AG10803 (cell line): ENCODE results near the gene PRKCE.

Experiments used
- DNase-seq: peaks from one replicate; pipeline ENCODE4 v3.0.0; 2010; ENCODE audit warnings: low read depth
- H3K4me3 ChIP-seq: 2 replicates; pipeline ENCODE4 v1.5.1; 2011; ENCODE audit warnings: mild to moderate bottlenecking, low read length, control low read depth
- TF ChIP-seq, protein P1 (sequence below): conservative IDR thresholded peaks from 2 replicates; pipeline ENCODE4 v1.5.1; 2011; ENCODE audit warnings: mild to moderate bottlenecking, low read length, control low read depth, inconsistent platforms

The PRKCE gene

DNA sequence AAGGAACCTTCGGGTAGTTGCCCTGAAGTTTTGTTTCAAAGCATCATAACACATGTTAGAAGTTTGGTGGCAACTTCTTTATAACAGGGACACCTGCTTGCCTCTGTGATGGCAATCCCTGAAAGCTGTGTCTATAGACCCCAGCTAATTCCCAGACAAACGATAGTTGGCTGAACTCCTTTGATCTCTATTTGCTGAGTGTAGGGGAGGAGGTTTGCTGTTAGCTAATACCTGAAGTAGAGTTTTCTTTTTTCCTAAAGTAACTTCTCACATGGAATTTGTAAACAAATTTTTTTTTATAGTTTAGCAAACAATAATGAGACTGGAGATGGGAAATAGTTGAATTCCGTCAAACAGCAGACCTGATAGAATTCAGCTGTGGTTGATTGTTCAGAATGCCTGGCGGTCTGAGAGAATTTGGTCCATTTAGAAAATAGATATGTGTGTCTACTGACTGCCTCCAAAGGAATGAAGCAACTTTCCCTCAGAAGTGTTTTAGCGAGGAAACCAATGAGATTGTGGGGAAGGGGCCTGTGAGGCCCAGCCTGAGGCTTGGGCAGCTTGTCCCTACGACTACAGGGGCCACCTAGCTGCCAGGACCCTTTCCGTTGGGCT, 522.3 kb downstream of the PRKCE start:
- no peak for DNase-seq
- TF ChIP-seq, protein P1, sequence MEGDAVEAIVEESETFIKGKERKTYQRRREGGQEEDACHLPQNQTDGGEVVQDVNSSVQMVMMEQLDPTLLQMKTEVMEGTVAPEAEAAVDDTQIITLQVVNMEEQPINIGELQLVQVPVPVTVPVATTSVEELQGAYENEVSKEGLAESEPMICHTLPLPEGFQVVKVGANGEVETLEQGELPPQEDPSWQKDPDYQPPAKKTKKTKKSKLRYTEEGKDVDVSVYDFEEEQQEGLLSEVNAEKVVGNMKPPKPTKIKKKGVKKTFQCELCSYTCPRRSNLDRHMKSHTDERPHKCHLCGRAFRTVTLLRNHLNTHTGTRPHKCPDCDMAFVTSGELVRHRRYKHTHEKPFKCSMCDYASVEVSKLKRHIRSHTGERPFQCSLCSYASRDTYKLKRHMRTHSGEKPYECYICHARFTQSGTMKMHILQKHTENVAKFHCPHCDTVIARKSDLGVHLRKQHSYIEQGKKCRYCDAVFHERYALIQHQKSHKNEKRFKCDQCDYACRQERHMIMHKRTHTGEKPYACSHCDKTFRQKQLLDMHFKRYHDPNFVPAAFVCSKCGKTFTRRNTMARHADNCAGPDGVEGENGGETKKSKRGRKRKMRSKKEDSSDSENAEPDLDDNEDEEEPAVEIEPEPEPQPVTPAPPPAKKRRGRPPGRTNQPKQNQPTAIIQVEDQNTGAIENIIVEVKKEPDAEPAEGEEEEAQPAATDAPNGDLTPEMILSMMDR: no peak
- H3K4me3 ChIP-seq: no peak overlapping the region

DNA sequence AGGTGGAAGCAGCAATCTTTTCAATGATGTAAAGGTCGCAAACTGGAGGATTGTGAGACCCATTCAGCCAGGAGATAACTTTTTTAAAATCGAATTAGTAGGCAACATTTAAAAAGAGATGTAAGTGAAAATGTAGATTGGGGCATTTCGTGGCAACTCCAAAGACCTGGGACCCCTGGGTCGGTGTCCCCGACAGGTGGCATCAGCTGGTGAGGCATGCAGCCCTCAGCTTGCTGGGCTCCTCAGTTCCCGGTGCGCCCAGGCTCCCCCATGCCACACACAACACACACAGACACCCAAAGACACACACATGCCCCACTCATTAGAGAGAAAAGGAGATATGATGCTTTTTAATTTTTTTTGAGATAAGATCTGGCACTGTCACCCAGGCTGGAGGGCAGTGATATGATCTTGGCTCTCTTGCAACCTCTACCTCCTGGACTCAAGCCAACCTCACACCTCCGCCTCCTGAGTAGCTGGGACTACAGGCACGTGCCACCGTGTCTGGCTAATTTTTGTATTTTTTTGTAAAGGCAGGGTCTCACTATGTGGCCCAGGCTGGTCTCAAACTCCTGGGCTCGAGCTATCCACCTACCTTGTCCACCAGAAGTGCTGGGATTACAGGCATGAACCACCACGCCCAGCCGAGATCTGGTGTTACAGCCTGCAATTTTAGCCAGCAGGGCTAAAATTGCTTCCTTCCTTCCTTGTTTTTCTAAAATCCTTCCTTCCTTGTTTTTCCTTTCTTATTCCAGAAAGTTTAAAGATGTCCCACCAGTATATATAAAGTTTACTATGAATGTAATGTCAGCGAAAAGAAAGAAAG, 523.1 kb downstream of the PRKCE start:
- H3K4me3 ChIP-seq: no peak overlapping the region
- TF ChIP-seq, protein P1: no peak
- no peak for DNase-seq

GRCh38 chr2:46175419-46175818, 523.9 kb downstream of the PRKCE start:
- DNase-seq: peak; percentile 64
- no peak overlapping the region for H3K4me3 ChIP-seq
- TF ChIP-seq, protein P1: no peak

DNA sequence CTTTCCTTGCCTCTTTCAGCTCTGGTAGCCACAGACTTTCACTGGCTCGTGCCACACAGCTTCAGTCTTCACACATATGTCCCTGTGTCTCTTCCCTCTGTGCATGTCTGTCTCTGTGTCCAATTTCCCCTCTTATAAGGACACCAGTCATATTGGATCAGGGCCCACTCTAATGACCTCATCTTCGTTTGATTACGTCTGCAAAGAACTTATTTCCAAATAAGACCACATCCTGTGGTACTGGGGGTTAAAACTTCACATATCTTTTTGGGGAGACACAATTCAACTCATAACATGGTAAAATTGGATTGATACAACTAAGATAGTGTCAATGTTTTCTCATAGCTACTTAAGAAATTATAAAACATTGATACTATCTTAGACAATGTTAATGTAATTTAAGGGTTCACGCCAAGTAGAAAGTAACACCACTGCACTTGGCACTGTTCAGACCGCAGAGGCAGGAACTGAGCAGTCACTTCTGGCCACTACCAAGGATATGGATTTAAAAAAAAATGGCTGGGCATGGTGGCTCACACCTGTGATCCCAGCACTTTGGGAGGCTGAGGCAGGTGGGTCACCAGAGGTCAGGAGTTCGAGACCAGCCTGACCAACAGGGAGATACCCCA, 526.1 kb downstream of the PRKCE start:
- peak; percentile 23 for DNase-seq
- TF ChIP-seq, protein P1: no peak

GRCh38 chr2:46179037-46179621, 527.7 kb downstream of the PRKCE start:
- TF ChIP-seq, protein P1: no peak
- DNase-seq: peak; percentile 97
- no peak overlapping the region for H3K4me3 ChIP-seq

More for the DNA sequence above, 526.1 kb downstream of the PRKCE start:
- H3K4me3 ChIP-seq: no peak overlapping the region

GRCh38 chr2:46180189-46180588, 528.7 kb downstream of the PRKCE start:
- no peak for DNase-seq
- no peak overlapping the region for H3K4me3 ChIP-seq
- TF ChIP-seq, protein P1: no peak
